GM12875 (cell line): ENCODE measurements around the gene VGLL4.

Source experiments
- H3K4me3 ChIP-seq: one replicate; pipeline ENCODE4 v1.5.1; 2011; ENCODE audit warnings: low read depth, low read length, control low read depth
- TF ChIP-seq, protein P1 (sequence below): IDR thresholded peaks from 2 replicates; pipeline ENCODE4 v1.5.1; 2011; ENCODE audit warnings: low read depth, mild to moderate bottlenecking, control low read depth, inconsistent platforms, low read length, moderate library complexity, borderline replicate concordance; ENCODE audit not compliant: insufficient read depth

The VGLL4 gene

GRCh38 chr3:11559816-11560633, 83.7 kb downstream of the VGLL4 start:
- no peak overlapping the region for H3K4me3 ChIP-seq
- TF ChIP-seq, protein P1, sequence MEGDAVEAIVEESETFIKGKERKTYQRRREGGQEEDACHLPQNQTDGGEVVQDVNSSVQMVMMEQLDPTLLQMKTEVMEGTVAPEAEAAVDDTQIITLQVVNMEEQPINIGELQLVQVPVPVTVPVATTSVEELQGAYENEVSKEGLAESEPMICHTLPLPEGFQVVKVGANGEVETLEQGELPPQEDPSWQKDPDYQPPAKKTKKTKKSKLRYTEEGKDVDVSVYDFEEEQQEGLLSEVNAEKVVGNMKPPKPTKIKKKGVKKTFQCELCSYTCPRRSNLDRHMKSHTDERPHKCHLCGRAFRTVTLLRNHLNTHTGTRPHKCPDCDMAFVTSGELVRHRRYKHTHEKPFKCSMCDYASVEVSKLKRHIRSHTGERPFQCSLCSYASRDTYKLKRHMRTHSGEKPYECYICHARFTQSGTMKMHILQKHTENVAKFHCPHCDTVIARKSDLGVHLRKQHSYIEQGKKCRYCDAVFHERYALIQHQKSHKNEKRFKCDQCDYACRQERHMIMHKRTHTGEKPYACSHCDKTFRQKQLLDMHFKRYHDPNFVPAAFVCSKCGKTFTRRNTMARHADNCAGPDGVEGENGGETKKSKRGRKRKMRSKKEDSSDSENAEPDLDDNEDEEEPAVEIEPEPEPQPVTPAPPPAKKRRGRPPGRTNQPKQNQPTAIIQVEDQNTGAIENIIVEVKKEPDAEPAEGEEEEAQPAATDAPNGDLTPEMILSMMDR = no peak

- TF ChIP-seq, protein P1 = no peak
- no peak overlapping the region for H3K4me3 ChIP-seq
Measured at GRCh38 chr3:11558918-11559815, 84.5 kb downstream of the VGLL4 start.

DNA sequence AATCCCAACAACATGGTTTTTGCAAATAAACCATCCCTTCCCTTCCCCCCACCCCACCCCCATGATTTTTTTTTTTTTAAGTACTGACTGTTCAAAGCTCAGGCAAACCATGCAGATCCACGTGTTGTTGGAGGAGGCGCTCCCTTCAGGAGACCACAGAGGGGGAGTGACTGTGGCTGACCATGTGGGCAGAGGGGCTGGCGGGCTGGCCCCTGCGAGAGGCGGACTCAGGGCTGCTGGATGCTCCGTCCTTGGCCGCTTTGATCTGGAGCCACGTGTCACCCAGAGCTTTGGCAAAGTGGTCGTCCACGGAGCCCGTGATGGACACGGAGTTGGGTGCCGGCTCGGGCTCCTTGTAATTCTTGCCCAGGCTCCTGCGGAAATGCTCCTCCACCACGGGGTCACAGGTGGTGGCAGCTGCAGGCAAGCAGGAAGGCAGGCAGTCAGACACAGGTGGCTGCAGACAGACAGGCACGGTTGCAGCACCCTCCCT, 85.3 kb downstream of the VGLL4 start:
- H3K4me3 ChIP-seq = no peak overlapping the region
- TF ChIP-seq, protein P1 = no peak

DNA sequence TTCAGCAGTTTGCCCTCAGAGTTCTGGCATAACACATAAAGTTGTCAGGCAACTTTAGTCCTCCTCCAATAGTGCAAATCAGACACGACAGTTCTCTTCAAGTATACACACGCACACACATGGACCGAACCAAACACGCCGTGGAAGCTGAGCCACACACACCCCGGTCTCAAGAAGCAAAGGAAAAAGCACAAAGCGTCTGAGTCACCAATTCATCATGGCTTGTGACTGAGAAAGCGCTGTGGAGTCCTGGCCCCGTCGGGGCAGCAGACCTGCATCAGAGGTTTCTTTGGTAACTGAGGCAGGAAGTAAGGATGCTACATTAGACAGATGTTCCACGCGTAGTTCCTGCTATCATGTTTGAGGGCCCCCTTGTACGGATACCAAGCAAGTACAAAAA, 85.7 kb downstream of the VGLL4 start:
- H3K4me3 ChIP-seq = no peak overlapping the region
- TF ChIP-seq, protein P1 = no peak

DNA sequence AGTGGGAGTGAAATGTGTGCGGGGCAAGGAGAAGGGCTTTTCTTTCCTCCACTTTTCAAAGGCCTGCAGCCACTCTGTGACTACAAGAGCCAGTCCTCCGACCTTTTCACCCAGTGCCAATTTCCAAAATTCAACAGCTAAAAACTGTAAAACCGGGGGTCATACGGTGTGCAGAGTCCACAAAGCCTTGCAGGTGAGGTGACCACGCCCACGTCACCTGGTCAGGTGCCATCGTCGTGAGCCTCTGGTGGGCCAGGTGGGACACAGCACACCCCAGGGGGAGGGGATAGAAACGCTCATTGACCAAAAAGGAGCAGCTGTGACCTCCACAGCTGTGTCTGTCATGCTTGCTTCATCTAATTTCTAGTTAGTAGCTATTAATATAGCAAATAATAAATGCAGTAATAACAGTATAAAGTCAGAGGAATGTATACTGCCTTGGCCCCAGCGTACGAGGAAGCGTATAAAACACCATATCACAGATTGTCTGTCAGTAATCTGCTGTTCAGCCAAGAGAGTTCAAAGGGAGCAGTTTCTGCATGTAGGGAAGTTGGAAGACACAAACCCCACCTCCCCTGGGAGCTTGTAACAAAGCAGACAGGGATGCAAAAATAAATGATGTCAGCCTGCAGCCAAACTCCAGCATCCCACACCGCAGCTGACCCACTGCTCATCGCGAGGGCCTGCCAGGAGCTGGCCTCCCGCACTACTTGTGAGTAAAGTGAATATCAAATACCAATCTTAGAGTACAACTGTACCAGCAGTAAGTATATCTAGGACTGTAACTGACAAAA, 86.7 kb downstream of the VGLL4 start:
- no peak overlapping the region for H3K4me3 ChIP-seq

More for the DNA sequence above, 86.7 kb downstream of the VGLL4 start:
- TF ChIP-seq, protein P1 = no peak
